Left ventricle myocardium superior (tissue), 1 donor: Measurements from ENCODE around the gene FSTL1. TPM values are rescaled to one million over a fixed set of nuclear protein-coding genes. Genes with fewer than 3 reads are reported as not detected.

ENCODE experiments used
- ATAC-seq: fragments of 200-7000 bp; cut with Tn5 transposase; one replicate; pipeline ENCODE4 v1.9.1; 2020; ENCODE audit warnings: mild to moderate bottlenecking, moderate library complexity
- DNase-seq: peaks from one replicate; pipeline ENCODE4 v3.0.0-alpha.2; 2020
- intact Hi-C: fragments of 100-400 bp; cut with micrococcal nuclease; formaldehyde crosslinking; loops from one replicate; pipeline ENCODE4 v1.11.0; 2022
- total RNA-seq: library from RNA; stranded (reverse); fragmentation: NEBNext Ultra II Directional; extraction: Animal tissue kit (Norgen Biotek cat#: 25700); gene quantifications from one replicate; pipeline ENCODE4 v1.2.1, GENCODE V29; 2021
- donor health status: DM: no; HTN: yes; CAD: no; lungs with severe emphysema.

FSTL1 gene
- total RNA-seq, 1 donor from 2014 or later = 186 TPM

- intact Hi-C loops = no loop called here
- ATAC-seq (no peak), DNase-seq (no peak)
These were observed 27.4 kb downstream of the FSTL1 start for GRCh38 chr3:120423432-120423831.

- ATAC-seq (no peak), DNase-seq (no peak)
- intact Hi-C loops = loop anchor here (2.0 kb wide), 1 partner anchor 137 kb away; no protein-coding TSS in a partner anchor
These were observed 28.9 kb downstream of the FSTL1 start for GRCh38 chr3:120421926-120422325.

GRCh38 chr3:120420928-120421551 is 29.8 kb downstream of the FSTL1 start:
- ATAC-seq (peak; percentile 37), DNase-seq (peak; percentile 49)
- intact Hi-C loops = loop anchor here (2.0 kb wide), 1 partner anchor 138 kb away; no protein-coding TSS in a partner anchor

GRCh38 chr3:120420360-120420759 is 30.4 kb downstream of the FSTL1 start:
- intact Hi-C loops = loop anchor here (2.0 kb wide), 1 partner anchor 138 kb away; no protein-coding TSS in a partner anchor
- no peak for DNase-seq
- no peak for ATAC-seq

GRCh38 chr3:120419797-120420196 is 31.0 kb downstream of the FSTL1 start:
- intact Hi-C loops = loop anchor here (2.0 to 10.0 kb wide), 2 partner anchors 139 to 375 kb away; no protein-coding TSS in a partner anchor
- peak; percentile 69 for DNase-seq
- ATAC-seq = peak; percentile 72

- intact Hi-C loops = loop anchor here (10.0 kb wide), 1 partner anchor 376 kb away; no protein-coding TSS in a partner anchor
- peak; percentile 73 for DNase-seq
- peak; percentile 66 for ATAC-seq
These were observed 31.8 kb downstream of the FSTL1 start for GRCh38 chr3:120418866-120419490.

- intact Hi-C loops = loop anchor here (10.0 kb wide), 1 partner anchor 376 kb away; no protein-coding TSS in a partner anchor
- DNase-seq = no peak
These were observed 32.3 kb downstream of the FSTL1 start for GRCh38 chr3:120418446-120418845.

GRCh38 chr3:120417272-120417911 is 33.4 kb downstream of the FSTL1 start:
- intact Hi-C loops = loop anchor here (10.0 kb wide), 1 partner anchor 377 kb away; no protein-coding TSS in a partner anchor
- peak; percentile 90 for DNase-seq
- peak; percentile 51 for ATAC-seq

More at GRCh38 chr3:120418446-120418845, 32.3 kb downstream of the FSTL1 start:
- ATAC-seq = no peak

- ATAC-seq (no peak), DNase-seq (peak; percentile 42)
- intact Hi-C loops = loop anchor here (10.0 kb wide), 1 partner anchor 378 kb away; no protein-coding TSS in a partner anchor
These were observed 33.9 kb downstream of the FSTL1 start for GRCh38 chr3:120416868-120417267.

GRCh38 chr3:120415756-120416155 is 35.0 kb downstream of the FSTL1 start:
- intact Hi-C loops = loop anchor here (10.0 kb wide), 1 partner anchor 379 kb away; no protein-coding TSS in a partner anchor
- ATAC-seq (no peak), DNase-seq (no peak)

GRCh38 chr3:120410541-120410940 is 40.3 kb downstream of the FSTL1 start:
- DNase-seq (no peak), ATAC-seq (no peak)
- intact Hi-C loops = loop anchor here (10.0 kb wide), 1 partner anchor 384 kb away; no protein-coding TSS in a partner anchor

GRCh38 chr3:120410116-120410515 is 40.7 kb downstream of the FSTL1 start:
- no peak for ATAC-seq
- intact Hi-C loops = loop anchor here (10.0 kb wide), 1 partner anchor 385 kb away; no protein-coding TSS in a partner anchor

GRCh38 chr3:120407508-120408287 is 43.1 kb downstream of the FSTL1 start:
- ATAC-seq (peak; percentile 12), DNase-seq (no peak)
- intact Hi-C loops = loop anchor here (10.0 kb wide), 1 partner anchor 163 kb away; no protein-coding TSS in a partner anchor

More at GRCh38 chr3:120410116-120410515, 40.7 kb downstream of the FSTL1 start:
- DNase-seq = no peak

- intact Hi-C loops = loop anchor here (10.0 kb wide), 1 partner anchor 160 kb away; no protein-coding TSS in a partner anchor
- ATAC-seq = peak; percentile 10
These were observed 45.9 kb downstream of the FSTL1 start for GRCh38 chr3:120404876-120405275.

GRCh38 chr3:120402257-120402656 is 48.5 kb downstream of the FSTL1 start:
- intact Hi-C loops = loop anchor here (10.0 kb wide), 1 partner anchor 157 kb away; no protein-coding TSS in a partner anchor
- no peak for ATAC-seq

More at GRCh38 chr3:120404876-120405275, 45.9 kb downstream of the FSTL1 start:
- no peak for DNase-seq

GRCh38 chr3:120399372-120399771 is 51.4 kb downstream of the FSTL1 start:
- DNase-seq (no peak), ATAC-seq (no peak)
- intact Hi-C loops = no loop called here

More at GRCh38 chr3:120402257-120402656, 48.5 kb downstream of the FSTL1 start:
- no peak for DNase-seq

- DNase-seq (no peak), ATAC-seq (no peak)
- intact Hi-C loops = no loop called here
These were observed 54.3 kb downstream of the FSTL1 start for GRCh38 chr3:120396469-120396868.

GRCh38 chr3:120394347-120394746 is 56.4 kb downstream of the FSTL1 start:
- intact Hi-C loops = no loop called here
- DNase-seq (no peak), ATAC-seq (peak; percentile 6)
